GM12864 (cell line): ENCODE results near the gene CFD.

Experiments
- DNase-seq: peaks from one replicate; pipeline ENCODE4 v3.0.0-alpha.2; 2011; ENCODE audit warnings: low read depth
- H3K4me3 ChIP-seq: 2 replicates; pipeline ENCODE4 v1.5.1; 2011; ENCODE audit warnings: mild to moderate bottlenecking, low read depth, low read length, control low read depth
- CTCF ChIP-seq: IDR thresholded peaks from 2 replicates; pipeline ENCODE4 v1.5.1; 2011; ENCODE audit warnings: low read depth, mild to moderate bottlenecking, moderate library complexity, low read length, control low read depth, inconsistent platforms; ENCODE audit errors: missing control alignments

Gene CFD

GRCh38 chr19:821231-821824 is 38.1 kb upstream of the CFD start:
- TF ChIP-seq CTCF: no peak
- no peak overlapping the region for H3K4me3 ChIP-seq
- no peak for DNase-seq

- no peak within 1 kb of the TSS for H3K4me3 ChIP-seq
- TF ChIP-seq CTCF: no peak
- DNase-seq: no peak
These were observed 37.5 kb upstream of the CFD start, which contains the start of gene PLPPR3 for GRCh38 chr19:821825-822503. Gene PLPPR3 (minus strand): TSS chr19:821955. CDS start chr19:821559, 396 bp downstream.

GRCh38 chr19:823565-824121 is 35.8 kb upstream of the CFD start:
- no peak for TF ChIP-seq CTCF
- DNase-seq: no peak
- H3K4me3 ChIP-seq: no peak overlapping the region

- H3K4me3 ChIP-seq: no peak overlapping the region
- DNase-seq: no peak
- no peak for TF ChIP-seq CTCF
These were observed 34.6 kb upstream of the CFD start for GRCh38 chr19:824885-825284.

- DNase-seq: no peak
- TF ChIP-seq CTCF: no peak
- no peak overlapping the region for H3K4me3 ChIP-seq
These were observed 33.4 kb upstream of the CFD start for GRCh38 chr19:825897-826644.

GRCh38 chr19:827314-827709 is 32.2 kb upstream of the CFD start:
- H3K4me3 ChIP-seq: no peak overlapping the region
- no peak for TF ChIP-seq CTCF
- DNase-seq: no peak
